Measurements from ENCODE around the gene MEX3C. TPM values are rescaled to one million over a fixed set of nuclear protein-coding genes. Genes with fewer than 3 reads are reported as not detected.

MEX3C gene
- total and polyA plus RNA-seq, 2 of the 4 experiments (the other 2 are of a cell fraction), result 26.0 to 50.9 TPM

Other genes starting within 250 kb of the MEX3C start
- gene ELAC1, start 229.6 kb downstream of the MEX3C start, total RNA-seq (2012; rRNA removed), result 5.2 and 6.4 TPM in 2 replicates
- 7.7 and 8.4 TPM in 2 replicates for gene ELAC1, start 229.6 kb downstream of the MEX3C start, polyA plus RNA-seq (2012; rRNA removed)
- gene SMAD4, start 167.5 kb downstream of the MEX3C start, total RNA-seq (2012; rRNA removed), result 145 and 194 TPM in 2 replicates
- 54.3 and 57.6 TPM in 2 replicates for gene SMAD4, start 167.5 kb downstream of the MEX3C start, polyA plus RNA-seq (2012; rRNA removed)